Astrocyte of the spinal cord (primary cell): ENCODE results near the gene GCC1.

Source experiments
- DNase-seq: peaks from one replicate; pipeline ENCODE4 v3.0.0; 2011; ENCODE audit warnings: low read depth, low spot score
- H3K4me3 ChIP-seq: 2 replicates; pipeline ENCODE4 v1.5.1; 2011; ENCODE audit warnings: low read depth, mild to moderate bottlenecking, low read length, moderate library complexity
- in situ Hi-C: cut with HindIII; loops from 2 replicates; pipeline ENCODE4 v1.10.0; 2017; ENCODE audit warnings: low sequenced_read_pairs
- TF ChIP-seq, protein P1 (sequence below): IDR thresholded peaks from 2 replicates; pipeline ENCODE4 v1.5.1; 2012; ENCODE audit warnings: low read depth, mild to moderate bottlenecking, low read length, inconsistent platforms

The GCC1 gene, protein sequence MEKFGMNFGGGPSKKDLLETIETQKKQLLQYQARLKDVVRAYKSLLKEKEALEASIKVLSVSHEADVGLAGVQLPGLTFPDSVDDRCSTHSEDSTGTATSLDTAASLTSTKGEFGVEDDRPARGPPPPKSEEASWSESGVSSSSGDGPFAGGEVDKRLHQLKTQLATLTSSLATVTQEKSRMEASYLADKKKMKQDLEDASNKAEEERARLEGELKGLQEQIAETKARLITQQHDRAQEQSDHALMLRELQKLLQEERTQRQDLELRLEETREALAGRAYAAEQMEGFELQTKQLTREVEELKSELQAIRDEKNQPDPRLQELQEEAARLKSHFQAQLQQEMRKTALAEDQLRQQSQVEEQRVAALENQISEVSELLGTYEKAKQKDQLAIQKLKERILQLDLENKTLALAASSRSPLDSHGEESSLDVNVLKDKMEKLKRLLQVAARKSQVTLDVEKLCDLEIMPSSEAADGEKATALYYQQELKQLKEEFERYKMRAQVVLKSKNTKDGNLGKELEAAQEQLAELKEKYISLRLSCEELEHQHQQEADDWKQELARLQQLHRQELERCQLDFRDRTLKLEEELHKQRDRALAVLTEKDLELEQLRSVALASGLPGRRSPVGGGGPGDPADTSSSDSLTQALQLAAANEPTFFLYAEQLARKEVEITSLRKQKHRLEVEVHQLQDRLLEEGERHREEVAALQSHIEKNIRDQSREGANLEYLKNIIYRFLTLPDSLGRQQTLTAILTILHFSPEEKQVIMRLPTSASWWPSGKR

DNA sequence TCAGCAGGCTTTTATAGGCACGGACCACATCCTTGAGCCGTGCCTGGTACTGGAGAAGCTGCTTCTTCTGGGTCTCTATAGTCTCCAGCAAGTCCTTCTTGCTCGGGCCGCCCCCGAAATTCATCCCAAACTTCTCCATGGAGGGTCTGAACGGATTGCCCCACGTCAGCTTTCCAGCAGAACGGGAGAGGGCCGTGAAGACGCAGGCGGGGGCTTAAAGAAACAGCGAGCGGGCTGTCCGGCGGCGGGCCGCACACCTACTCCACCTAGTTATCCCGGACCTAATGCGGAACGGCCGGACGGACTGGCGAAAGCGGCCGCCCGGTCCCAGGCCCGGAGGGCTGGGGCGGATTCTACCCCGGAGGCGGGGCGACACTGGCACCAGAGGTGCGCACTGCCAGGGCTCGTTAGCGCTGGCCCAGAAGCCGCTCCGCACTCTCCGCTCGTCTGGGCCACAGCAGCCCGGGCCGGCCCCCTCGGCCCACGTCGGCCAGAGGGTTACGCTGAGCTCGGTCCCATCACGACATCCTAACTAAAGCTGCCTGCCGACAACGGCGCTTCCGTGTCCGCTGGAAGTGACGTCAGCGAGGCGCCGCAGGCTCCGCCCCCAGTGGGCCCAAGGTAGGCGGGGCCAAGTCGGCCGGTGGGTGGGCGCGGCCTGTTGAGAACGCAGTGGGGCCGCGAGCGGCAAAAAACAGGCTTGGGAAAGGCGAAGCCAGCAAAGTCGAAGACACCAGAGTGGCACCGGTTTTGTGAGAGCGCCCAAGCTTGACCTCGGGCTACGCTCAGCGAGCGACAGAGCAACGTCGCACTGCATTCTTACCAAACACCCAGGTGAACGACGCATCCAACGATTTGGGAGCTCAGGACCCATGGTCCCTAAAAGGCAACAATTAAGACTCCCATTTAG lies at the start of gene GCC1:
GCC1 (minus strand) TSS at position 553 of the 910 bp plus-strand sequence; CDS start at position 139, 414 bp downstream.
- TF ChIP-seq, protein P1, sequence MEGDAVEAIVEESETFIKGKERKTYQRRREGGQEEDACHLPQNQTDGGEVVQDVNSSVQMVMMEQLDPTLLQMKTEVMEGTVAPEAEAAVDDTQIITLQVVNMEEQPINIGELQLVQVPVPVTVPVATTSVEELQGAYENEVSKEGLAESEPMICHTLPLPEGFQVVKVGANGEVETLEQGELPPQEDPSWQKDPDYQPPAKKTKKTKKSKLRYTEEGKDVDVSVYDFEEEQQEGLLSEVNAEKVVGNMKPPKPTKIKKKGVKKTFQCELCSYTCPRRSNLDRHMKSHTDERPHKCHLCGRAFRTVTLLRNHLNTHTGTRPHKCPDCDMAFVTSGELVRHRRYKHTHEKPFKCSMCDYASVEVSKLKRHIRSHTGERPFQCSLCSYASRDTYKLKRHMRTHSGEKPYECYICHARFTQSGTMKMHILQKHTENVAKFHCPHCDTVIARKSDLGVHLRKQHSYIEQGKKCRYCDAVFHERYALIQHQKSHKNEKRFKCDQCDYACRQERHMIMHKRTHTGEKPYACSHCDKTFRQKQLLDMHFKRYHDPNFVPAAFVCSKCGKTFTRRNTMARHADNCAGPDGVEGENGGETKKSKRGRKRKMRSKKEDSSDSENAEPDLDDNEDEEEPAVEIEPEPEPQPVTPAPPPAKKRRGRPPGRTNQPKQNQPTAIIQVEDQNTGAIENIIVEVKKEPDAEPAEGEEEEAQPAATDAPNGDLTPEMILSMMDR = no peak
- peak; percentile 87 for DNase-seq
- peak within 1 kb of the TSS; percentile 89 for H3K4me3 ChIP-seq
- in situ Hi-C loops = no loop called here

DNA sequence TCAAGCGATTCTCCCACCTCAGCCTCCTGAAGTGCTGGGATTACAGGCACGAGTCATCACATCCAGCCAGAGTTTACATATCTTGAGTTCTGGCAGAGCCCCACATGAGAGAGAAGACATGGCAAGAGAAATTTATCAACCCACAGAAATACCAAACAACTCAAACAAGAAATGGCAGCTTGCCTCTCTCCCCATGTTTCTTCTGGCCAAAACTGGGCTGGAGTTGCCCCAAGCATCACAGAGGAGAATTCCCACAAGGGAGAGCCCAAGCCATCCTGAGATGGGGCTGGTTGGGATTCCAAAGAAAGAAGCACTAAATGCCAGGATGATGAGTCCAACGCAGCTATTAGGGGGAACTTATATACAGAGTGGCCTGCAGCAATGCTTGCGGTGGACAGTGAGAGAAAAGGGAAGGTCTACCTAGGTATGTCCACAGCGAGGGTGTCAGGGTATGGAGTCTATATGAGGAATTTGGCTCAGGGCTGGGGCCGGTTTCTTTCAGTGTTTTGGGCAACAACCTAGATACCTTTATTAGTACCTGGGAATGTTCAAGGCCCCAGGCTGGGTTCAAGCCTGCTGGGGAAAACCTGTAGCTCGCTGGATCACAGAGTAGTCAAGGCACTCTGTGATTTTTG lies 47.0 kb upstream of the GCC1 start:
- H3K4me3 ChIP-seq = no peak overlapping the region
- peak; percentile 60 for DNase-seq
- in situ Hi-C loops = no loop called here
- TF ChIP-seq, protein P1 = no peak

DNA sequence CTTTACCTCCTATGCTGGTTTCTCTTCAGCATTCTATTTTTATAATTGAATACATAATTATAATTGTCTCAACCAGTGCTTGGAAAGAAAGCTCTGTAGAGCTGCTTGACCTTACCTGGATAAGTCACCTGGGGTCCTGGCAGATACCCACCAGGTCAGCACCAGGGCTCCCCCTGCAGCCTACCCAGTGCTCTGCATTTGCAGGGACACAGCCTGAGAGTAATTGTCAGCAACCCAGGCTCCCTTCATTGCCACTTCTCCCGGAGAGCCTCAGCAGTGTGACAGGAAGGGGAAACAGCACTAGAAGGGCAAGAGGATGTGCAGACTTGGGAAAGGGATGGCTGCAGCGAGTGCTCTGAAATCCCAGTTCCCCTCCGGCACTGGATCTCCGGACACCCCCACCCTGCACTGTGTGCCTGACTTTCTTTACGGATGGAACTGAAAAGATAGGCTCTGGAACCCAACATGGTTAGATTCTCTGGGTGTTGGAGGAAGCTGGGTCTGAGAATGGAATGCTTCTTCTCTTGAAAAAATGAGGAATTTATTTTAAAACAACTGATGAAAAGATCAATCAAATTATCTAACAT lies 44.0 kb upstream of the GCC1 start:
- in situ Hi-C loops = no loop called here
- H3K4me3 ChIP-seq = no peak overlapping the region
- TF ChIP-seq, protein P1 = peak; percentile 44
- DNase-seq = no peak

DNA sequence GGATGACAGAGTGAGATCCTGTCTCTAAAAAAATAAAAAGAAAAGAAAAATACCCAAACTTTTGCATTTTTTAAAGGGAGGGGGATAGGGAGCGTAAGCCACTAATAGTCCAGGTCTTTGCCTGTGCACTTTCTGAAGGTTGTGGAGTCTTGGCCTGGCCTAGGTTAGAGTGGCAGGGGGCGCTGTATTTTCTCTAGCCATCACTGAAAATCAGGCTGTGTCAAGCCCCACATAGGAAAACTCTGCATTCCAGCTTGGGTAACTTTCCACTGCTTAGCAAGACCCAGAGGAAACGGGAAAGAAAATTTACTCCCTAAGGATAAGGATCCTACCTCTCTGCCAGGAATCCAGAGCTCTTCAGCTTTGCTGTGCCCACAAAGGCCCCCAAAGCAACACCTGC lies 43.0 kb upstream of the GCC1 start:
- DNase-seq = no peak
- H3K4me3 ChIP-seq = no peak overlapping the region
- in situ Hi-C loops = no loop called here
- TF ChIP-seq, protein P1 = no peak

DNA sequence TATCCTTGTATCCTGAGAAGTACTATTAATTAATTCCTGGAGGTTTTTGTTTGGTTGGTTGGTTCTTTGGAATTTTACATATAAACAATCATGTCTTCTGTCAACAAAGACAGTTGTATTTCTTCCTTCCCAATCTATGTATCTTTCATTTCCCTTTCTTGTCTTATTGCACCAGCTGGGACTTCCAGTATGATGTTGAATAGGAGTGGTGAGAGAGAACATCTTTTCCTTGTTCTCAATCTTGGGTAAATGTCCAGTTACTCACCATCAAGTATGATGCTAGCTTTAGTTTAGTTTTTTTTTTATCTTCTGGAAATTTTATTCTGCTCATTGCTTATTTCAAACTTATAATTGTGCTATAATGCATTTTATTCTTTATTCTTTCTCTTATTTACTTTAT lies 39.9 kb upstream of the GCC1 start:
- in situ Hi-C loops = no loop called here
- TF ChIP-seq, protein P1 = no peak

More for the DNA sequence above, 39.9 kb upstream of the GCC1 start:
- DNase-seq = no peak
- H3K4me3 ChIP-seq = no peak overlapping the region
